HG03196 (cell line): ENCODE measurements around the gene HNRNPL.
"Not testable (repeated sequence)": the region's sequence is repeated elsewhere in the genome, so short reads cannot be mapped to it uniquely, and the experiment has no call there.

Experiments used
- ATAC-seq: cut with Tn5 transposase; IDR thresholded peaks from one replicate; pipeline ENCODE4 v1.9.1; 2021; ENCODE audit not compliant: unreplicated experiment

HNRNPL gene

GRCh38 chr19:38849860-38850435, at the start of gene HNRNPL:
HNRNPL (minus strand) TSS chr19:38849986; CDS start chr19:38849966, 20 bp downstream.
- peak; percentile 52 for ATAC-seq

DNA sequence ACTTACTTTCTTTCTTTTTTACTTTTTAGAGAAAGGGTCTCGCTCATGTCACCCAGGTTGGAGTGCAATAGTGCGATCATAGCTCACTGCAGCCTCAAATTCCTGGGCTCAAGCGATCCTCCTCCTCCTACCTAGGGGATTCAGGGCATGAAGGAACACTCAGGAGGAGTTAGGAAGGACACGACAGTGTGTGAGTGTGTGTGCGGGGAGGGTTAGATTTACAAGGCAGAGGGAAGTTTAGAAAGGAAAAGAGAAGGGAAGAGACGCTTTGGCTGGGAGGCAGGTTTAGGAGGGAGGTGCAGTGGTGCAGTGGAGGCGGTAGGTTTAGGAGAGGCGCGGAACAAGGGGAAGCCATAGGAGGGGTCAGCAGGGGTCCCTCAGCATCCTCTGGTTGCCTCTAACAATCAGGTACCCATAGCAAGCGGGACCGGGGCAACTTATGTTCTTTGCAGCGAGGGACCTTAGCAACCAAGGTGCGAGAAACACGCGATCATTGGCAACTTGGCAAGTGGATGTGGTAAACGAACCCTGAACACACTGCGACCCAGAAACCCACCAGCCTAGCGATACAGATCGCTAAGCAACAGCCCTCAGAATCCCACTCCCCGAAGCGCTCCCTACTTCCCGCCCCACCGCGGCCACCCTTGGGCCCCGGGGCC, 49.1 kb upstream of the HNRNPL start:
- no peak for ATAC-seq

- ATAC-seq, result no peak
These were observed 45.2 kb upstream of the HNRNPL start for GRCh38 chr19:38894968-38895367.

GRCh38 chr19:38893341-38893771, 43.6 kb upstream of the HNRNPL start:
- no peak for ATAC-seq

- ATAC-seq, result no peak
These were observed 43.1 kb upstream of the HNRNPL start for GRCh38 chr19:38892841-38893240.

DNA sequence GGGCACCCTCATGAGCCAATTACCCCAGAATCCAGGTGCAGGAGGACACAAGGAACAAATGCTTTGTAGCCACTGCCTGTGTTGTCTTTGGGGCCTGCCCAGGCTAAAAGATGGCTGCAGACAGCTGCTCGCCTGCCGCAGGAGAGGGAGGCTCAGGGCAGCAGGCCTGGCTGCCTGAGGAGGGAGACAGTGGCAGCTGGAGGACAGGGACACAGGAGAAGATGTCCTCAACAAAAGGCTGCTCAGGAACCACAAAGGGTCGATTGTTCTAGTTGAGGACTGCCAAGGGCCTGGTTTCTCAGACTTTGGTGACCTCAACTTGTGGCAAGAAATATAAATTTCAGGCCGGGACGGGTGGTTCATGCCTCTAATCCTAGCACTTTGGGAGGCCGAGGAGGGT, 42.0 kb upstream of the HNRNPL start:
- ATAC-seq, result no peak

- no peak for ATAC-seq
These were observed 40.9 kb upstream of the HNRNPL start for GRCh38 chr19:38890686-38891085.

- no peak for ATAC-seq
These were observed 40.0 kb upstream of the HNRNPL start for GRCh38 chr19:38889803-38890202.

GRCh38 chr19:38888876-38889275, 39.1 kb upstream of the HNRNPL start:
- no peak for ATAC-seq

DNA sequence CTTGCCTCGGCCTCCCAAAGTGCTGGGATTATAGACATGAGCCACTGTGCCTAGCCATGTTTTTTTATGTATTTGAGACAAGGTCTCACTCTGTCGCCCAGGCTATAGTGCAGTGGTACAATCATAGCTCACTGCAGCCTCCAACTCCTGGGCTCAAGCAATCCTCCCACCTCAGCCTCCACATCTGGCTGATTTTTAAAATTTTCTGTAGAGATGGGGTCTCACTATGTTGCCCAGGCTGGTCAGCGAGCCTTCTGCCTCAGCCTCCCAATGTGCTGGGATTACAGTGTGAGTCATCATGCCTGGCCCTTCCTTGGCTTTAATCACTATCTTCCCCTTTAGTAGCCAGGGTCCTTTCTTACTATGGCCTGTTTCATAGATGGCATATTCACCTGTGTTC, 34.9 kb upstream of the HNRNPL start:
- not testable (repeated sequence) for ATAC-seq

DNA sequence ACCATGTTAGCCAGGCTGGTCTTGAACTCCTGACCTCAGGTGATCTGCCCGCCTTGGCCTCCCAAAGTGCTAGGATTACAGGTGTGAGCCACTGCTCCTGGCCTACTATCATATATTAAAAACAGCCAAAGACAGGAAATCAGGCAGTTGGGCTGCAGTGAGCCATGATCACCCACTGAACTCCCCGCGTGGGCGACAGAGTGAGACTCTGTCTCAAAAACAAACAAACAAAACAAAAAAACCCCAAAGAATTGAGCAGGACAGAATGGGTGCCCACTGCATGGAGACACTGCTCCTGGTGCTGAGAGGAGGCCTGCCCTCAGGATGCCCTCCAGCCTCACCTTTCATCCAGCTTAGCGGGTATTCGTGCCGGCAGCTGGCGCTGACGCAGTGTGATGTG, 33.5 kb upstream of the HNRNPL start:
- no peak for ATAC-seq

- ATAC-seq, result no peak
These were observed 31.3 kb upstream of the HNRNPL start for GRCh38 chr19:38880882-38881609.

DNA sequence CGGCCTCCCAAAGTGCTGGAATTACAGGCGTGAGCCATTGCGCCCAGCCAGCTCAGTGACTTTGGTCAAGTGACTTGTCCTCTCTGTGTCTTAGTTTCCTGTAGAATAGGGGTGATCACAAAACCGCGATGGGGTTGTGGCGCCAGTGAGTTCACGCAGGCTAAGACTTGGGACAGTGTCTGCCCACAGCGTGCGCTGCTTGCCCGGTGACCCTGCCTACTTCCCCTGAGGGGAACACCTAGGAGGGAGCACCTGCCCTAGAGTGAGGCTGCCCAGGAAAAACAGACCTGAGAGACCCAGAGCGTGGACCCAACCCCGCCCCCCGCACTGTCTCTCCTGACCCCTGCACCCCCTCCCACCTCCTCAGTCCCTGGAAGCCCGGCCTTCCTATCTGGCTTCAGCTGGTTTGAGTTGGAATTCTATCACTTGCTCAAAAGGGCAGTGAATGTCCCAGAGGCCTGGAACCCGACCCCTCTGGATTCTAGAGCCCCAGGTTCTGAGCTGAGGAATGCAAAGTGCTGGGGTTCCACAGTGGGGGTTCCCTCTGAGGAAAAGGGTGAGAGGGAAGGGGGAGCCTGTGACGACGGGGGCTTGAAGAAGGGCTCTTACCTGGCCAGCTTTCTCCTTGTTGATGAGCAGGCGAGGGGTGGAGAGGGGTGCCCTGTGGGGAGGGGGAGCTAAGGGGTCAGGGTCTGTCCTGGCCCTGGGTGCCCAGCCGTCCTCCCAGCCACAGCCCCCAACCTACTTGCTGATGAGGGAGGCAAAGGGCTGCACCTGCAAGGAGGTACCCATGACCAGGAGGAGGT, 30.5 kb upstream of the HNRNPL start:
- ATAC-seq, result no peak

DNA sequence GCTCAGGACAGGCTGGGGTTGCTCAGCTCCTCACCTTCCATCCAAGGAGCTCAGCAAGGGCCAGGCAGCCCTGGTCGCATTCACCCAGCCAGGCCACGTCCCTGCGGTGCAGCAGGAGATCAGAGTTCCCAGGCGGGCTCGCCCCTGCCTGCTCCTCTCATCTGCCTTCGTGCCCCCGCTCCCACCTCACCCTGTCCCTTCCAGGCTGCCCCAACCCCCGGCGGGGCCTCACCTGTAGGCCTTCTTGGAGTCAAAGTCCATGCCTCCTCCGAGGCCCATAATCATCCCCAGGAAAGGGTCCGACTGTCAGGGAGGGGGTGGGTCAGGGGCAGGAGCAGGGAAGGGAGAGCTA, 29.6 kb upstream of the HNRNPL start:
- ATAC-seq, result no peak

DNA sequence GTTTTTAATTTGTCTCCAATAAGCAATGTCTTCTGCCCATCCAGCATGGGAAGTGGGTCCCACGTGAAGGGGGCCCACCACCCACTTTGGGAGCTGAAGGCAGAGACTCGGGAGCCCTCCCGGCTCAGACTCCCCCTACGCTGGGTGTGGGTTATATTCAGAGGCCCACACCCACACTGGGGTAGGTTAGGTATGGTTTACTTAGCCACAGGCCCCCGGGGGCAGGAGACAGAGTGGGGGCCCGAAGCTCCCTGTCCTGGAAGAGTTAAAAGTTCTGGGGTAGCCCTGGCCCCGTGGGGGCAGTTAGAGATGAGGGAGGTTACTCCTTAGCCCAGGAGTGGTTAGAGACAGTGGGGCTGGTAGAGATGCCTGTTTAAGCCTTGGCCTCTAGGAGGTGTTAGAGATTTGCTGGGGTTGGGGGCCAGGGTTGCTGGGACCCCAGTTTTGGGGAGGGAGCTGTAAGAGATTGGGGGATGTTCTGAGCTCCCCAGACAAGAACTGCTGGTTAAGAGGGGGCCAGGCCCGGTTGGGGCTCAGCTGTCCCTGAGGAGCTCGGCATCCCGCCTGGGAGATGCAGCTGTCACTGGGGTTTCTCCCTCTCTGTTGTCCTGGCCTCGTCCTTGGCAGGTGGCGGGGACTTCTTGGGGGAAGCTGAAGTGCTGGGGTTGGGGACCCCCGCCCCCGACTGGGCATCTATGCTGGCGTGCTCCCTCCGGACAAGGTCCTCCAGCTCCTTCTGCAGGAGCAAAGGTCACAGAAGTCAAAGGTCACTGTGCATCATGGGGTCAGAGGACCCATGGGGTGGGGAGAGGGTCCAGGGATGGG, 29.0 kb upstream of the HNRNPL start:
- no peak for ATAC-seq

- ATAC-seq, result no peak
These were observed 28.2 kb upstream of the HNRNPL start, which contains the start of gene RINL for GRCh38 chr19:38877781-38878574. RINL (minus strand) TSS chr19:38878275; CDS start chr19:38876742, 1,533 bp downstream.

GRCh38 chr19:38875656-38876395, 26.0 kb upstream of the HNRNPL start:
- no peak for ATAC-seq

GRCh38 chr19:38873400-38873799, 23.6 kb upstream of the HNRNPL start:
- not testable (repeated sequence) for ATAC-seq

DNA sequence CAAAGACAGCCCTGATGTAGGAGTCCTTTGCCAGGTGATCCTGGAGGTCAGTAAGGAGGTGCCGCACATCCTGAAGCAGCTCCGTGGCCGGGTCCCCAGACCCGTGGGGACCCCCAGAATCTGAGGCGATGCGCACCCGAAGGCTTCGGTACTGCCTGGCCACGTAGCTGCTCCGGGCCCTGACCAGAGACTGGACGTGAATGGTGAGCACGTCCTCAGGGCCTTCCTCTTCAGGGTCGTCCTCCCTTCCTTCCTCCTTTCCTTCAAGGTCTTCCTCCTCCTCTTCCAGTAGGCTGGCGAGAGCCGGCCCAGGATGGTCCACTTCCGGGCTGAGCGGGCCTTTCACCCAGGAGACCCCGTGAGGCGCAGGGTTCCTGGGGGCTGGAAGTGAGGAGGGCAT, 20.8 kb upstream of the HNRNPL start:
- ATAC-seq, result no peak
